Nephron (organoid): ENCODE measurements around the gene CALY.
"Not testable (repeated sequence)": the region's sequence is repeated elsewhere in the genome, so short reads cannot be mapped to it uniquely, and the experiment has no call there.

Experiments used
- H3K27ac Mint-ChIP-seq, 3 experiments: 2 replicates each; pipeline ENCODE4 v1.8.0; 2020; ENCODE audit warnings: mixed read lengths in 3 of 3, mild to moderate bottlenecking in 2 of 3, moderate library complexity in 1 of 3
- H3K27me3 Mint-ChIP-seq: 2 replicates; pipeline ENCODE4 v1.8.0; 2021; ENCODE audit warnings: low read depth, mild to moderate bottlenecking, moderate library complexity, mixed read lengths
- H3K36me3 Mint-ChIP-seq: 2 replicates; pipeline ENCODE4 v1.8.0; 2020; ENCODE audit warnings: low read depth, mixed read lengths
- H3K4me1 Mint-ChIP-seq: 2 replicates; pipeline ENCODE4 v1.8.0; 2020; ENCODE audit warnings: mixed read lengths
- H3K4me3 Mint-ChIP-seq, 3 experiments: 2 replicates each; pipeline ENCODE4 v1.8.0; 2020; ENCODE audit warnings: mild to moderate bottlenecking in 3 of 3, mixed read lengths in 3 of 3, moderate library complexity in 2 of 3
- H3K9me3 Mint-ChIP-seq: 2 replicates; pipeline ENCODE4 v1.8.0; 2020; ENCODE audit warnings: mixed read lengths
- TF ChIP-seq, protein P1 (sequence below), 3 experiments: fragments of 200-600 bp; sonication (generic); IDR thresholded peaks; one replicate each; pipeline ENCODE4 v1.5.0; 2021; ENCODE audit warnings: antibody characterized with exemption in 3 of 3; ENCODE audit not compliant: unreplicated experiment in 3 of 3

Gene CALY

DNA sequence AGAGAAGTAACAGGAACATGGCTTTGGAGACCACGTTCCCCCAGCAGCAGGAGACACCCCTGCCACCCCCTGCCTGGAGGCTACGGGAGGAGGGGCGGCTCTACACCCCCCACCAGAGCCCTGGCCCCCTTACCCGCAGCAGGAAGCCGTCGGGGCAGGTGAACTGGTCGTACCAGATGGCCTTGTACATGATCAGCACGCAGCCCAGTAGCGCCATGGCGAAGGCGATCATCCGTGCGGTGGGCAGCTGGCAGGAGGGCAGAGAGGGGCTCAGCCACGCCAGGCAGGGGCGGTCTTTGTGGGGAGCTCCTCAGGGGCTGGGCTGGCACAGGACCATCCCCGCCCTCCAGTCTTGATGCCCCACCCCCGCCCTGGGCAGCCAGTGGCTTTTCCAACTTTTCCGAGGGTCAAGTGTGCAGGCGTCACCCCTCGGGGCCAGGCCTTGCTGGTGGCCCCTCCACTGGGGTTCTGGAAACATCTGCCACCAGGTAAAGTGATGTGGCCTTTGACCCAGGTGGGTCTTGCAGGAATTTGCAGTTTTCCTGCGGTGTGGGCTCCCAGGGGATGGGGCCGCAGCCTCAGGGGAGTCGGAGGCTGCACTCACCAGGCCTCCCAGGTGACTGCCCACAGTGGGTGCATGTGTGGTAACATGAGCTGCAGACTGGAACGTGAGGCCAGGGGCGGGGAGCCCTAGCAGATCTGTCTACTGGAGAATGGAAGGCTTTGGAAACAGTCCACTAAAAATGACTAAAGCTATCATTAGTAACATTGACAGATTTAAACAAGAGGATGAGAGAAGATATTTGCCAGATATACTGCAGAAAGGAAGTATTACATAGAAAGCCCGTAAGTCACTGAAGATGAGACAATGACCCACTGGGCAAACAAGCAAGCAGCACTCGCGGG lies 9.7 kb downstream of the CALY start:
- H3K4me3 Mint-ChIP-seq: peak overlapping the region in 2 of 3 experiments; percentile 18 to 54
- peaks cover 15% of the 10 kb centered on the region for H3K4me1 Mint-ChIP-seq
- H3K27ac Mint-ChIP-seq: no peak overlapping the region
- H3K36me3 Mint-ChIP-seq: no peaks in the 10 kb centered on the region
- H3K9me3 Mint-ChIP-seq: peaks cover 6% of the 10 kb centered on the region
- TF ChIP-seq, protein P1, sequence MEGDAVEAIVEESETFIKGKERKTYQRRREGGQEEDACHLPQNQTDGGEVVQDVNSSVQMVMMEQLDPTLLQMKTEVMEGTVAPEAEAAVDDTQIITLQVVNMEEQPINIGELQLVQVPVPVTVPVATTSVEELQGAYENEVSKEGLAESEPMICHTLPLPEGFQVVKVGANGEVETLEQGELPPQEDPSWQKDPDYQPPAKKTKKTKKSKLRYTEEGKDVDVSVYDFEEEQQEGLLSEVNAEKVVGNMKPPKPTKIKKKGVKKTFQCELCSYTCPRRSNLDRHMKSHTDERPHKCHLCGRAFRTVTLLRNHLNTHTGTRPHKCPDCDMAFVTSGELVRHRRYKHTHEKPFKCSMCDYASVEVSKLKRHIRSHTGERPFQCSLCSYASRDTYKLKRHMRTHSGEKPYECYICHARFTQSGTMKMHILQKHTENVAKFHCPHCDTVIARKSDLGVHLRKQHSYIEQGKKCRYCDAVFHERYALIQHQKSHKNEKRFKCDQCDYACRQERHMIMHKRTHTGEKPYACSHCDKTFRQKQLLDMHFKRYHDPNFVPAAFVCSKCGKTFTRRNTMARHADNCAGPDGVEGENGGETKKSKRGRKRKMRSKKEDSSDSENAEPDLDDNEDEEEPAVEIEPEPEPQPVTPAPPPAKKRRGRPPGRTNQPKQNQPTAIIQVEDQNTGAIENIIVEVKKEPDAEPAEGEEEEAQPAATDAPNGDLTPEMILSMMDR (IDR thresholded peaks at IDR 0.05; ENCODE audit: unreplicated experiment in 3 of 3): no peak
- H3K27me3 Mint-ChIP-seq: peaks cover 75% of the 10 kb centered on the region

DNA sequence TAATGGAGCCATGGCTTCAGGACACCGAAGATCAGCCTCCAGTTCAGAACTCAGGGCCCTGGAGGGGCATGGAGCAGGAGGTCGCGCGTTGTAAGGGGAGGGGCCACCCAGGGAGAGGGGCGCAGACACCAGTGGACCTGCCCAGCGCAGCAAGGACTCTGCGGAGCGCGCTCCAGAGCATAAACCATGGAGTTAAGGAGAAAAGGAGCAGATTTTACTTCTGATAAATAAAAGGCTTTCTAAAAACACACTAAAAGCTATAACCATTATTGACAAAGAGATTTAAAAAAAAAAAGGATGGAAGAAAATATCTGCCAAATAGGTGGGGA lies 10.5 kb downstream of the CALY start:
- H3K4me3 Mint-ChIP-seq: peak overlapping the region; percentile 37 to 61 (median 59)
- peaks cover 66% of the 10 kb centered on the region for H3K27me3 Mint-ChIP-seq
- TF ChIP-seq, protein P1 (IDR thresholded peaks at IDR 0.05; ENCODE audit: unreplicated experiment in 3 of 3): no peak
- H3K4me1 Mint-ChIP-seq: peaks cover 15% of the 10 kb centered on the region
- H3K27ac Mint-ChIP-seq: no peak overlapping the region
- no peaks in the 10 kb centered on the region for H3K36me3 Mint-ChIP-seq
- H3K9me3 Mint-ChIP-seq: no peaks in the 10 kb centered on the region

DNA sequence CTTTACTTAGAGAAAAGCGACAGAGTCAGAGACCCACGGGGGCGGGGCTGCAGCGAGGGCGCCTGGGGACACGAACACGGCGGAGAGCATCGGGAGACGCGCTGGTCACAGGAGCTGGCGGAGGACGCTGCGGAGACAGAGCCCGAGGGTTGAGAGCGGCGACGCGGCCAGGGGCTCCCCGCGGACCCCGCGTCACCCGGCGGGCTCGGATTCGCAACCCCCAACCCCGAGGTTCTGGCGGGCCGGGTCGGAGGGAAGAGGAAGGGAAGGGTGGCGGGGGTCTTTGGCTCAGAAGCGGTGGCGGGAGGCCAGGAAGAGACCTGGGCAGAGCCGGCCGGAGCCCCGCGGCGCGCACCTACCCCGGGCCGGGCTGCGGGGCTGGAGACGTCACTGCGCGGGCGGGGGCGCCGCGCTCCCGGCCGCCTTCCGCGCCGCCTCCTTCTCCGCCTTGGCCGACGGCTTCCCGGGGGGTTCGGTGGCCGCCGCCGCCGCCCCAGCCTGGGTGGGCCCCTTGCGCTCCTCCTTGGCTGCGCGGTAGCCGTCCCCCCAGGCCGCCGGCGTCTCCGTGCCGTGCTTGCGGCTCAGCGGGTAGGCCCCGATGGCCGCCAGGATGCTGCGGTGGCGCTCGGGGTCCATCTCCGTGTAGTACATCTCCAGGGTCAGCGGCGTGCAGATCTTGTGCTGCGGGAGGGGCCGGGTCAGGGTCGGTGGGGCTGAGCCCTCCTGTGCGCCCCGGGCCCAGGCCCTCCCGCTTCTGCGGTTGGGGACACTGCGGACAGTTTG lies 11.1 kb downstream of the CALY start:
- Mint-ChIP-seq H3K27me3 (peaks cover 61% of the 10 kb centered on the region), H3K9me3 (no peaks in the 10 kb centered on the region), H3K4me1 (peaks cover 15% of the 10 kb centered on the region), H3K4me3 (peak overlapping the region; percentile 76 to 82 (median 82)), H3K27ac (no peak overlapping the region), H3K36me3 (no peaks in the 10 kb centered on the region)
- TF ChIP-seq, protein P1 (IDR thresholded peaks at IDR 0.05; ENCODE audit: unreplicated experiment in 3 of 3): no peak

DNA sequence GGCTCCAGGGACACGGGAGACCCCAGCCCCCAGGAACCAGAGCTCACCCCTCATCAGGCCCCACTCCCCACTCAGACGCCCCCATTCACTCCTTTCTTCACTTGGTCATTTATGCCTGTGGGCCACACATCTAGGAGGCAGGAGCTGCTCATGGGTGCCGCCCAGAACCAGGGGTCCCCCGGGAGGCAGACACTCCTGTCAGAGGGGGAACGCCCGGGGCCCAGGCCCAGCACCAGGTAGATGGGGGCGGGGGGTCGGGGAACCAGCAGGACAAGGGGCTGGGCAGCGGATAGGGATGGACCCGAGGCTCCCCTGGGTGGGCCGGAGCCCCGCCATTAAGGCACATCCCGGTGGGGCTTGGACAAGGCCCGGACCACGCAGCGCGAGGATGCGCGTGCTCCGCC lies 11.8 kb downstream of the CALY start:
- H3K27ac Mint-ChIP-seq: no peak overlapping the region
- H3K4me3 Mint-ChIP-seq: no peak overlapping the region
- H3K36me3 Mint-ChIP-seq: no peaks in the 10 kb centered on the region
- peaks cover 60% of the 10 kb centered on the region for H3K27me3 Mint-ChIP-seq
- TF ChIP-seq, protein P1 (IDR thresholded peaks at IDR 0.05; ENCODE audit: unreplicated experiment in 3 of 3): no peak
- peaks cover 15% of the 10 kb centered on the region for H3K4me1 Mint-ChIP-seq
- H3K9me3 Mint-ChIP-seq: peaks cover 5% of the 10 kb centered on the region

DNA sequence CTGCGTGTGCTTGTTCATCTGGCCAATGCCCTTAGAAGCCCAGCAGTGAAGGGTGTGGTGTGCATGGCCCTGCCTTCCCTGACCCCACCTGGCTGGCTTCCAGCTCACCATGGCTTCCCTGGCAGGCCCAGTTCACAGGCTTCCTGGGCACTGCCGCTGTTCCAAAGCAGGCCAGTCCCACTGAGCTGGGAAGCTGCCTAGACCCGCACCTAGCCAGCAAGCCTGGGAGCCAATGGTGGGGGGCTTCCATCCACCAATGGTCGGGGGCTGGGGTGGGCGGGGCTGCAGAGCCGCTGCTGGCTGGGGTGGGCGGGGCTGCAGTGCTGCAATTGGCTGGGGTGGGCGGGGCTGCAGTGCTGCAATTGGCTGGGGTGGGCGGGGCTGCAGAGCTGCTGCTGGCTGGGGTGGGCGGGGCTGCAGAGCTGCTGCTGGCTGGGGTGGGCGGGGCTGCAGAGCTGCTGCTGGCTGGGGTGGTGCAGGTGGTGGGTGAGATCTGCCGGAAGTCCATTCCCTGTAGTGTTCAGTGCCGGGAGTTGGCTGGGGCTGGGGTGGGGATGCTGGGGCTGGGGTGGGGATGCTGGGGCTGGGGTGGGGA lies 12.4 kb downstream of the CALY start:
- H3K4me3 Mint-ChIP-seq: peak overlapping the region in 2 of 3 experiments; percentile 23 to 52
- no peaks in the 10 kb centered on the region for H3K36me3 Mint-ChIP-seq
- TF ChIP-seq, protein P1 (IDR thresholded peaks at IDR 0.05; ENCODE audit: unreplicated experiment in 3 of 3): no peak
- peaks cover 57% of the 10 kb centered on the region for H3K27me3 Mint-ChIP-seq
- H3K4me1 Mint-ChIP-seq: peaks cover 11% of the 10 kb centered on the region
- H3K27ac Mint-ChIP-seq: no peak overlapping the region
- peaks cover 5% of the 10 kb centered on the region for H3K9me3 Mint-ChIP-seq

DNA sequence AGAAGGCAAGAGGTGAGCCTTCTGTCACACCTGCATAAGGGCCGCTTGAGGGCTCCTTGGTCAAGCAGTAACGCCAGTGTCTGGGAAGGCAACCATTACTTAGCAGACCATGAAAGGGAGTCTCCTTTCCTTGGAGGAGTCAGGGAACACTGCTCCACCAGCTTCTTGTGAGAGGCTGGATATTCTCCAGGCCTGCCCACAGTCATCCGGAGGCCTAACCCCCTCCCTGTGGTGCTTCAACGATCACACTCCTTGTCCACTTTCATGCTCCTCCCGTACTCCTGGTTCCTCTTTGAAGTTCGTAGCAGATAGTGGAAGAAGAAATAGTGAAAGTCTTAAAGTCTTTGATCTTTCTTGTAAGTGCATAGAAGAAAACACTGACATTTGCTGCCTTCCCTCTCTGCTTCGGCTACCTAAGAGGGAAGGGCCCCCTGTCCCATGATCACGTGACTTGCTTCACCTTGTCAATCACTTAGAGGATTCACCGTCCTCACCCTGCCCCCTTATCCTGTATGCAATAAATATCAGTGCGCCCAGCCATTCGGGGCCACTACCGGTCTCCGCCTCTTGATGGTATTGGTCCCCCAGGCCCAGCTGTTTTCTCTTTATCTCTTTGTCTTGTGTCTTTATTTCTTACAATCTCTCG lies 14.5 kb downstream of the CALY start:
- not testable (repeated sequence) for H3K36me3 Mint-ChIP-seq, H3K4me1 Mint-ChIP-seq, H3K9me3 Mint-ChIP-seq
- H3K27ac Mint-ChIP-seq: peak overlapping the region in 1 of 3 experiments; percentile 63
- peak overlapping the region in 1 of 3 experiments; percentile 45 for H3K4me3 Mint-ChIP-seq
- peaks cover 41% of the 10 kb centered on the region for H3K27me3 Mint-ChIP-seq

DNA sequence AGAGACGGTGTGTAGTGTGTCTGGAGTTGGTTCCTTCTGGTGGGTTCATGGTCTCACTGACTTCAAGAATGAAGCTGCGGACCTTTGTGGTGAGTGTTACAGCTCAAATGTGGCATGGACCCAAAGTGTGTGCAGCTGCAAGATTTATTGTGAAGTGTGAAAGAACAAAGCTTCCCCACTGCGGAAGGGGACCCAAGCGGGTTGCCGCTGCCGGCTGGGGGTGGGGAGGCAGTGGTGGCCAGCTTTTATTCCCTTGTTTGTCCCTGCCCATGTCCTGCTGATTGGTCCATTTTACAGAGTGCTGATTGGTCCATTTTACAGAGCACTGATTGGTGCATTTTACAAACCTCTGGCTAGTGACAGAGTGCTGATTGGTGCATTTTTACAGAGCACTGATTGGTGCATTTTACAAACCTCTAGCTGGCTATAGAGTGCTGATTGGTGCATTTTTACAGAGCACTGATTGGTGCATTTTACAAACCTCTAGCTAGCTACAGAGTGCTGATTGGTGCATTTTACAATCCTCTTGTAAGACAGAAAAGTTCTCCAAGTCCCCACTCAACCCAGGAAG lies 15.8 kb downstream of the CALY start:
- H3K9me3 Mint-ChIP-seq, H3K27ac Mint-ChIP-seq, H3K36me3 Mint-ChIP-seq, H3K4me1 Mint-ChIP-seq, H3K4me3 Mint-ChIP-seq: not testable (repeated sequence)
- peaks cover 33% of the 10 kb centered on the region for H3K27me3 Mint-ChIP-seq
